ENCODE measurements around the gene PTPN5.
"Not testable (repeated sequence)": the region's sequence is repeated elsewhere in the genome, so short reads cannot be mapped to it uniquely, and the experiment has no call there.

PTPN5 gene

GRCh38 chr11:18681949-18682348 is 109.6 kb downstream of the PTPN5 start:
- not testable (repeated sequence) for DNase-seq (ENCODE audit: low spot score)
